B cell (primary cell): ENCODE measurements around the gene TMEM94.

Source experiments
- CTCF ChIP-seq: fragments of 200-600 bp; IDR thresholded peaks from one replicate; pipeline ENCODE4 v1.8.0; 2022; ENCODE audit warnings: antibody characterized with exemption, mild to moderate bottlenecking
- EZH2 ChIP-seq: IDR thresholded peaks from 2 replicates; pipeline ENCODE4 v1.6.1; 2012; ENCODE audit warnings: borderline replicate concordance, low read depth, mild to moderate bottlenecking, moderate library complexity, low read length; ENCODE audit not compliant: insufficient read depth, poor library complexity, severe bottlenecking

- TF ChIP-seq CTCF: no peak
- no peak for TF ChIP-seq EZH2
Measured at GRCh38 chr17:75542728-75543336, 86.4 kb downstream of the TMEM94 start.
